ENCODE data around the gene OTOG. TPM values are rescaled to one million over a fixed set of nuclear protein-coding genes. Genes with fewer than 3 reads are reported as not detected.
A peak's percentile ranks its signal among the peaks of the same experiment; 100 is the strongest.

Gene OTOG
- not detected in 2 replicates for total RNA-seq

GRCh38 chr11:17547051-17547577 lies at the start of gene OTOG:
OTOG (plus strand) TSS chr11:17547259; CDS start chr11:17547373, 114 bp downstream.
- no peak for DNase-seq (ENCODE audit: extremely low read depth, low read depth, low spot score)

- no peak for DNase-seq (ENCODE audit: extremely low read depth, low read depth, low spot score)
These were observed 49.0 kb upstream of the OTOG start for GRCh38 chr11:17498058-17498457.

DNA sequence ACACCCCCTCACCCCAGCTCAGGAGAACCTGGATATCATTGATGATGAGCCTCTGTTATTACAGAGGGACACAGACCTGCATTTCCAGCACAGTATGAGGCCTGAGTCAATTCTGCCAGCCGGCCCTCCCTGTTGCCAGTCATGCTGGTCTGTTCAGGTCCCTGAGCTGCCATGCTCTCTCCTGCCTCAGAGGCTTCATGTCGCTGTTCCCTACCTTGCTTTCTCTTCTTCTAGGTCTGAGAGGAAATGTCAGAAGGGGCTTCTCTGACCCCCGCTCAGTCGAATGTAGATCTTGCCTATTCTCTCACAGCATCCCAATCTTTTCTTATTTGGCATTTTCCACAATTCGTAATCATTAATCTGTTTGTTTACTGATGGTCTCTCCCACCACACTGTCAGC lies 48.6 kb upstream of the OTOG start:
- DNase-seq (ENCODE audit: extremely low read depth, low read depth, low spot score): no peak

DNA sequence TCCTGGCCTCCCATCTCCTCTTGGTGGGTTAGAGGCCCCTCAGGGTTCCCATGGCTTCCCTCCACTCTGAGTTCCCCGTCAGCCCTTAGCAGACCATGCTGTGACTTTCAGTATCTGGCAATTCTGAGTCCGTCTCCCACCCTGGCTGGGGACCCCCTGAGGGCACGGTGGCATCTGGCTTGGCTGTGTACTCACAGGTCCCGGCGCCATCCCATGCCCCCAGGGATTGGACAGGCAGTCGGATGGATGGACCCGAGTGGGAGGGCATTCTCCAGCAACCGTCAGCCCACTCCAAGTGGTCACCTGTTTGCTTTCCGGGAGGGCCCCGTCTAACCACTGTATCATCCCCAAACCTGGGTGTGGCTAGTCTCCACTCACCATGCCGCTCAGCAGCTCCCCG lies 46.4 kb upstream of the OTOG start:
- no peak for DNase-seq (ENCODE audit: extremely low read depth, low read depth, low spot score)

- DNase-seq (ENCODE audit: extremely low read depth, low read depth, low spot score): no peak
These were observed 44.4 kb upstream of the OTOG start for GRCh38 chr11:17502630-17503029.

DNA sequence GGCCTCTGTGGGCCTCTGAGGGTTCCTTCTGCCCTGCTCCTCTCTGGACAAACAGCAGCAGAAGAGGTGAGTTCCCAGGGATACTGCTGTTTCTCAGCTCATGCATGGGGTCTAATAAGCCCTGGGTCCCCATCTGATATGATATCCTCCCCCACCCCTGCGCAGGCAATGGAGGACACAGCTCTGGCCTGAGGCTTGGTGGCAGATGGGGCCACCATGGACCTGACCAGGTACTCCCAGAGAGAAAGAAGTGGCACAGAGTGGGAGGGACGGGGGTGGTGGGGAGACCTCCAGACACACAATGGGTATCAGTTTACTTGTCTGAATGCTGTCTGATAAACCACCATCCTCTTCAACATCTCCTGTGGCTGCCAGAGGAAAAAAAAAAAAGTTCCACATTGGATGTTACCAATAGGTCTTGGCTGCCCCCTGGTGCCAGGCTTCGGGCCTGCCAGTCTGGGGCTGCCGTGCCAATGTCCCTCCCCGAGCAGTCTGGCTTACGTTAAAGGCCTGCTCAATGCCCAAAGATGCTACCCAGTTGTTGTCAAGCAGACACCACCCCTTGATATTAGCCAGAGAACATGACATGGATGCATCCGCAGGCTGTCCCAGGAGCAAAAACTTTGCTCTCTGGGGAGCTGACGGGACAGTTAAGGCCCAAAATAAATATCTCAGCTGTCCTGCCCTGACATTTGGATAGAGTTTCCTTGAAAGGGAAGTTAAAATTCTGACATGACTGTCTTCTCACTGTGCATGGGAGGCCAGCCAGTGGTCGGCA lies 42.5 kb upstream of the OTOG start:
- peak; percentile 20 for DNase-seq (ENCODE audit: extremely low read depth, low read depth, low spot score)

DNA sequence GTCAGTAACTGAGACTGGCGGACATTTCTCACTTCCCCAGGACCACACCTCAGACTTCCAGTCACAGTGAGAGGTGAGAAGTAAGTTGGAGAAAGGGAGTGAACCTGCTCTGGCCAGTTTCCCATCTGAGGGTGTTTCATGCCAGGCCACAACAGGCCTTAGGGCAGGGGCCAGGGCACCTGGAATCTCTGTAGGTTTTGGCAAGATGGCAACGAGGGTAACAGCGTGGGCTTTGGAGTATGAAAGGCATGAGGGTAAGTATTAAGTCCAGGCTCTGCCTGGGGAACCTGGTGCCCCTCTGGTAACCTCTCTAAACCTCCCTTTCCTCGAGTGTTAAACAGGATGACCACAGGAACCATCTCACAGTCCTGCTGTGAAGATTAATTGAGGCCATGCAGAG lies 41.9 kb upstream of the OTOG start:
- DNase-seq (ENCODE audit: extremely low read depth, low read depth, low spot score): no peak

GRCh38 chr11:17506314-17506713 lies 40.7 kb upstream of the OTOG start:
- no peak for DNase-seq (ENCODE audit: extremely low read depth, low read depth, low spot score)

DNA sequence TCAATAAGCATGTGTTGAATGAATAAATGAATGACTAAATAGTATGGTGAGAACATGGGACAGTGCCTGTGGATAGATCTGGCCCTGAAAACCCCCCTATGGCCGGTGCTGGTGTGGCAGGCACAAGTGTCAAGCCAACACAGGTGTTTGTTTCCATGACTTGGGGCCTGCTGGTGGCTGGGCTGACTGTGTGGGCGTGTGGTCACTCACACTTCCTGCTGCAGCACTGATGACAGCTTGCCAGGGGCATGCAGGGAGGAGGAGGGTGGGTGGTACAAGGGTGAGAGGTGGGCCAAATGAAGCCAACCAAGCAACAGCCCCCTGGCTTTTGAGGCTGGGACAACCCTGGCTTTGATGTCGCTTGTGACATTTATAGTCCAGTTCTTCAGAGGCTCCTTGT lies 40.1 kb upstream of the OTOG start:
- no peak for DNase-seq (ENCODE audit: extremely low read depth, low read depth, low spot score)

- no peak for DNase-seq (ENCODE audit: extremely low read depth, low read depth, low spot score)
These were observed 39.3 kb upstream of the OTOG start for GRCh38 chr11:17507773-17508172.

GRCh38 chr11:17508306-17508705 lies 38.8 kb upstream of the OTOG start:
- no peak for DNase-seq (ENCODE audit: extremely low read depth, low read depth, low spot score)

DNA sequence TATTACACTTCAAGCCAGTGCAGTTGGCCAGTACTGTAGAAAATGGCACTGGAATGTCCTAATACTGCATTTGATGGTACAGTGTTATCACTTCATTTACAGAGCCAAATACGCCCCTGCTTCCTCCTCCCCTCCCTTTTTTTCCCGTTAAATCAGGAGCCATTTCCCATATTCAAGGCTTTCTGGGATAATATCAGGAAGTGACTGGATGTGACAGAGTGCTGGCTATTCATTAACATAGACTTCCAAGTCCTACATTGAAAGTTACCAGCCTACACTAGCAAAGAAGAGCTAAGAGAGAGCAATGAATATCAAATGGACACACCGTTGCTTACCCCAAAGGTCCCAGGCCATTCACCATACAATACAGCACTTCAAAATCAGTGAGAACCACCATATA lies 38.3 kb upstream of the OTOG start:
- no peak for DNase-seq (ENCODE audit: extremely low read depth, low read depth, low spot score)

GRCh38 chr11:17510507-17511206 lies 36.4 kb upstream of the OTOG start:
- DNase-seq (ENCODE audit: extremely low read depth, low read depth, low spot score): no peak

- DNase-seq (ENCODE audit: extremely low read depth, low read depth, low spot score): no peak
These were observed 35.5 kb upstream of the OTOG start for GRCh38 chr11:17511571-17511970.

- DNase-seq (ENCODE audit: extremely low read depth, low read depth, low spot score): no peak
These were observed 35.0 kb upstream of the OTOG start for GRCh38 chr11:17512101-17512500.

- DNase-seq (ENCODE audit: extremely low read depth, low read depth, low spot score): no peak
These were observed 33.2 kb upstream of the OTOG start for GRCh38 chr11:17513853-17514252.

GRCh38 chr11:17514476-17514875 lies 32.6 kb upstream of the OTOG start:
- no peak for DNase-seq (ENCODE audit: extremely low read depth, low read depth, low spot score)

DNA sequence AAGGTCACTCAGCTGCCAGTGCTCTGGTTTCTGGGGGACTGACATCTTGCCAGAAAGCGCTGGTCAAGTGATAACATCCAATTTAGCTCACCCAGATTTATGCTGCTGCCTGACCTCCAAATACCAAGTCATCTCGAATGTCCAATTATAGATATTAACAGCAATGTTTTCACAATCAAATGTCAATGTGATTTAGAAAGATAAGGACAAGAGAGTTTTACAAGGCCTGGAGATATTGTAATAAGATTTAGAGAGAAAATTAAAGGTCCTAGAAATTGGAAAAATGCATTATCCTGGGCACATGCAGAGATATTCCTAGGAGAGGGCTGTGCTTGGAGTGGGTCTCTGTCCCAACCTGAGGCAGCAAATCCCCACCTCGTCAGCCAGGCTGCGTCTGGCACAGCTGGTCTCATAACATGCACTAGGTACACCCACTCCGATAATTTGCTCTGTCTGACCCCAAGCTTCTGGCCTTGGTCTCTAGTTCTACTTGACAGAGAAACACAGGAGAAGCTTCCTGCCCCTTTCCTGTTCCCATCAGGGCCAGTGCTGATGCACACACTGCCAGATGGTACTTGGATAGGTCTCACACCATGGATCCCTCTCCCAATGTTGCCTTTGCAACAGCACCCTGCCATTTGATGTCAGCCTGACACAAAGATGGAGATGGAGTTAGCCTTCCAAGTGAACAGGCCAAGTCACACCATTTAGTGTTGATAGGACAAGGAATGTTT lies 31.4 kb upstream of the OTOG start:
- DNase-seq (ENCODE audit: extremely low read depth, low read depth, low spot score): no peak

GRCh38 chr11:17516551-17517150 lies 30.4 kb upstream of the OTOG start:
- no peak for DNase-seq (ENCODE audit: extremely low read depth, low read depth, low spot score)

GRCh38 chr11:17517186-17517585 lies 29.9 kb upstream of the OTOG start:
- DNase-seq (ENCODE audit: extremely low read depth, low read depth, low spot score): no peak

GRCh38 chr11:17518366-17518765 lies 28.7 kb upstream of the OTOG start:
- no peak for DNase-seq (ENCODE audit: extremely low read depth, low read depth, low spot score)

Data from glomerular endothelial cell (primary cell).